DND-41 (cell line): Measurements from ENCODE around the gene GRIK2.

ENCODE experiments used
- ATAC-seq: fragments of 200-7000 bp; cut with Tn5 transposase; 3 replicates; pipeline ENCODE4 v1.9.1; 2021; ENCODE audit warnings: low read depth; ENCODE audit not compliant: insufficient read depth
- DNase-seq: peaks from one replicate; pipeline ENCODE4 v3.0.0-alpha.2; 2020
- H2AFZ ChIP-seq: 2 replicates; pipeline ENCODE4 v1.6.0; 2012; ENCODE audit warnings: low read depth, low read length
- H3K27ac ChIP-seq: 2 replicates; pipeline ENCODE4 v1.5.1; 2012; ENCODE audit warnings: low read length, inconsistent platforms
- H3K27me3 ChIP-seq: fragments of 200-600 bp; sonication (generic); 2 replicates; pipeline ENCODE4 v1.6.0; 2012; ENCODE audit warnings: low read length, mild to moderate bottlenecking, inconsistent platforms; ENCODE audit not compliant: insufficient read depth, poor library complexity
- H3K36me3 ChIP-seq: 2 replicates; pipeline ENCODE4 v1.5.1; 2012; ENCODE audit warnings: low read length, inconsistent platforms; ENCODE audit not compliant: insufficient read depth
- H3K4me1 ChIP-seq: 2 replicates; pipeline ENCODE4 v1.5.1; 2012; ENCODE audit warnings: mild to moderate bottlenecking, low read length; ENCODE audit not compliant: insufficient read depth
- H3K4me2 ChIP-seq: 2 replicates; pipeline ENCODE4 v1.6.0; 2012; ENCODE audit warnings: mild to moderate bottlenecking, moderate library complexity, low read length, inconsistent platforms; ENCODE audit not compliant: insufficient read depth
- H3K4me3 ChIP-seq, 2 experiments: fragments of 200-600 bp in 1 of 2; shearing (Covaris generic) in 1 of 2; 2 replicates each; pipeline ENCODE4 v1.5.1; 2012 to 2016; ENCODE audit warnings: inconsistent platforms in 2 of 2, low read length in 2 of 2, mild to moderate bottlenecking in 2 of 2, low read depth in 1 of 2, moderate library complexity in 1 of 2
- H3K79me2 ChIP-seq: 2 replicates; pipeline ENCODE4 v1.6.0; 2012; ENCODE audit warnings: low read length, inconsistent platforms; ENCODE audit not compliant: insufficient read depth
- H3K9ac ChIP-seq: 2 replicates; pipeline ENCODE4 v1.6.0; 2012; ENCODE audit warnings: low read depth, mild to moderate bottlenecking, inconsistent platforms, low read length, moderate library complexity
- H3K9me3 ChIP-seq: 2 replicates; pipeline ENCODE4 v1.5.1; 2012; ENCODE audit warnings: low read length, moderate library complexity, mild to moderate bottlenecking, inconsistent platforms; ENCODE audit not compliant: insufficient read depth, severe bottlenecking
- H4K20me1 ChIP-seq: 2 replicates; pipeline ENCODE4 v1.6.0; 2012; ENCODE audit warnings: low read length; ENCODE audit not compliant: insufficient read depth
- EZH2 ChIP-seq: IDR thresholded peaks from 3 replicates; pipeline ENCODE4 v1.6.1; 2012; ENCODE audit warnings: borderline replicate concordance, low read depth, mild to moderate bottlenecking, moderate library complexity, low read length, inconsistent platforms; ENCODE audit not compliant: severe bottlenecking
- TF ChIP-seq, protein P1 (sequence below): IDR thresholded peaks from 2 replicates; pipeline ENCODE4 v1.5.1; 2012; ENCODE audit warnings: borderline replicate concordance, low read length, moderate library complexity, mild to moderate bottlenecking; ENCODE audit not compliant: poor library complexity, severe bottlenecking; ENCODE audit errors: extremely low read depth

GRIK2 gene

GRCh38 chr6:101392586-101393230 is 800 bp upstream of the GRIK2 start:
- Histone ChIP-seq H3K4me2 (no peak overlapping the region), H3K9me3 (peaks cover 8% of the 10 kb centered on the region), H3K9ac (no peak overlapping the region), H3K79me2 (no peaks in the 10 kb centered on the region), H3K4me1 (no peaks in the 10 kb centered on the region), H3K27ac (no peak overlapping the region), H3K27me3 (no peaks in the 10 kb centered on the region), H4K20me1 (no peaks in the 10 kb centered on the region), H2AFZ (no peak overlapping the region), H3K36me3 (no peaks in the 10 kb centered on the region), H3K4me3 (no peak overlapping the region)
- DNase-seq, result no peak
- ATAC-seq, result no peak
- TF ChIP-seq EZH2, result no peak
- TF ChIP-seq, protein P1, sequence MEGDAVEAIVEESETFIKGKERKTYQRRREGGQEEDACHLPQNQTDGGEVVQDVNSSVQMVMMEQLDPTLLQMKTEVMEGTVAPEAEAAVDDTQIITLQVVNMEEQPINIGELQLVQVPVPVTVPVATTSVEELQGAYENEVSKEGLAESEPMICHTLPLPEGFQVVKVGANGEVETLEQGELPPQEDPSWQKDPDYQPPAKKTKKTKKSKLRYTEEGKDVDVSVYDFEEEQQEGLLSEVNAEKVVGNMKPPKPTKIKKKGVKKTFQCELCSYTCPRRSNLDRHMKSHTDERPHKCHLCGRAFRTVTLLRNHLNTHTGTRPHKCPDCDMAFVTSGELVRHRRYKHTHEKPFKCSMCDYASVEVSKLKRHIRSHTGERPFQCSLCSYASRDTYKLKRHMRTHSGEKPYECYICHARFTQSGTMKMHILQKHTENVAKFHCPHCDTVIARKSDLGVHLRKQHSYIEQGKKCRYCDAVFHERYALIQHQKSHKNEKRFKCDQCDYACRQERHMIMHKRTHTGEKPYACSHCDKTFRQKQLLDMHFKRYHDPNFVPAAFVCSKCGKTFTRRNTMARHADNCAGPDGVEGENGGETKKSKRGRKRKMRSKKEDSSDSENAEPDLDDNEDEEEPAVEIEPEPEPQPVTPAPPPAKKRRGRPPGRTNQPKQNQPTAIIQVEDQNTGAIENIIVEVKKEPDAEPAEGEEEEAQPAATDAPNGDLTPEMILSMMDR, result no peak

DNA sequence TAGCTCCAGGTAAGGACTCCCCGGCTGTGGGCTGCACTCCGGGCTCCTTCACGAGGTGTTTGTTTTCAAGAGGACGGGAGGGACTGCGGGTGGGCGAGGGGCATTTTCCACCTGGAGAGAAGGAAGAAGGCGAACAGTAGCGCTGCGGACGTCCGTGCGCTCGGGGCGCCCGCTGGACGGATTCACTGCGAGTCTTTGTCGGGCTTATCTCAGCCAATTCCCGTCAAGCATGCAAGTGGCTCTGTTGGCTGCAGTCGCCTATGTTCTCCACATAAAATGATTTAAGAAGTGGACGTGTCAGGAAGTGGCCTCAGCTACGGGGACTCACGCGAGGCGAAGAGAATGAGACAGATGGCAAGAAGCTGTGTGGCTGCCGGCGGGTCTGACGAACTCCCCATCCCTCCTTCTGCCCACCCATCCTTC is 332 bp downstream of the GRIK2 start:
- H4K20me1 ChIP-seq, result no peaks in the 10 kb centered on the region
- no peaks in the 10 kb centered on the region for H3K27me3 ChIP-seq
- peaks cover 8% of the 10 kb centered on the region for H3K9me3 ChIP-seq
- H3K9ac ChIP-seq, result no peak overlapping the region
- H3K4me3 ChIP-seq, result no peak overlapping the region
- TF ChIP-seq, protein P1, result no peak
- TF ChIP-seq EZH2, result no peak
- H2AFZ ChIP-seq, result no peak overlapping the region
- no peaks in the 10 kb centered on the region for H3K36me3 ChIP-seq
- ATAC-seq, result no peak
- DNase-seq, result no peak
- no peak overlapping the region for H3K27ac ChIP-seq
- H3K4me2 ChIP-seq, result no peak overlapping the region
- no peaks in the 10 kb centered on the region for H3K79me2 ChIP-seq
- H3K4me1 ChIP-seq, result no peaks in the 10 kb centered on the region

DNA sequence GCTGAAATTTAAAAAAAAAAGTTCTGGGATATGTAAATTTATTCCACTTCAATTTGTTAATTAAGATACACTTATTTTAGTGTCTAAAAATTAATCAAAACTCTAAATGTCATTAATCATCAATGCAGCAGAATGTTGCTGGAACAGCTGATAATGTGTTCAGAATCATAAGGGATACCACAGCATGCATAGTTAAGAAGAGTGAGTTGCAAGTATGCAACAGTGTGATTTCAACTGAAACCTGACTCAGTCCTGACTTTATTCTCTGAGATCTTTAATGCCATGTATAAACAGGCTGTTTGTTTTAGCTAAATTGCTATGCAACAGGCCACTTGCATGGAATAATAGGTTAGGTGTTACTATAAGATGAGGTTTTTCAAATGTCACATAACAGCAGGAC is 1.4 kb downstream of the GRIK2 start:
- TF ChIP-seq, protein P1, result no peak
- TF ChIP-seq EZH2, result no peak
- Histone ChIP-seq H3K4me2 (no peak overlapping the region), H3K4me3 (no peak overlapping the region), H3K27ac (no peak overlapping the region), H3K9me3 (peaks cover 8% of the 10 kb centered on the region), H4K20me1 (no peaks in the 10 kb centered on the region), H3K79me2 (no peaks in the 10 kb centered on the region), H3K4me1 (no peaks in the 10 kb centered on the region), H2AFZ (no peak overlapping the region), H3K9ac (no peak overlapping the region), H3K27me3 (no peaks in the 10 kb centered on the region), H3K36me3 (no peaks in the 10 kb centered on the region)
- no peak for DNase-seq
- ATAC-seq, result no peak
